ENCODE data around the gene BATF.

BATF gene

GRCh38 chr14:75522983-75523318 lies 682 bp downstream of the BATF start:
- no peak for TF ChIP-seq CTCF (conservative IDR thresholded peaks at IDR 0.05; ENCODE audit: low read depth, low read length)
- no peak overlapping the region for H3K4me3 ChIP-seq (ENCODE audit: low read length)
- no peak for DNase-seq (ENCODE audit: low read depth)

DNA sequence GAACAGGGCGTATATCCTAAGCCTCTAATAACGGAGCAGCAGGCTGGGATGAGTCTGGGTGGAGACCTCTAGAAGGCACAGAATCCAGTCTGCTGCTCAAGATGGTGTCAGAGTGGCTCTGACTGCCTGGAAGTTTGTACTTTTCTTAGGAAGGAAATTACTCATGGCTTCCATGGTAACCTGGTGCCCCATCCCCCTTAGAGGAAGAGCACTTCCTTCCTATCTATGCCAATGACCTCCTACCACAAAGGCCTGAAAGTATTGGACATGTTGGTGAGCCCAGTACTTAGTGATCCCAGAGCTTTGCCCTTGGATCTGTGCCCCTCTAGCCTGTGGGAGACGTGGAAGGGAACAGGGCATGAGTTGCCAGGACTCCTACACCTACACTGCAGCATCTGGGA lies 1.5 kb downstream of the BATF start:
- no peak for DNase-seq (ENCODE audit: low read depth)
- no peak for TF ChIP-seq CTCF (conservative IDR thresholded peaks at IDR 0.05; ENCODE audit: low read depth, low read length)
- H3K4me3 ChIP-seq (ENCODE audit: low read length) = no peak overlapping the region

DNA sequence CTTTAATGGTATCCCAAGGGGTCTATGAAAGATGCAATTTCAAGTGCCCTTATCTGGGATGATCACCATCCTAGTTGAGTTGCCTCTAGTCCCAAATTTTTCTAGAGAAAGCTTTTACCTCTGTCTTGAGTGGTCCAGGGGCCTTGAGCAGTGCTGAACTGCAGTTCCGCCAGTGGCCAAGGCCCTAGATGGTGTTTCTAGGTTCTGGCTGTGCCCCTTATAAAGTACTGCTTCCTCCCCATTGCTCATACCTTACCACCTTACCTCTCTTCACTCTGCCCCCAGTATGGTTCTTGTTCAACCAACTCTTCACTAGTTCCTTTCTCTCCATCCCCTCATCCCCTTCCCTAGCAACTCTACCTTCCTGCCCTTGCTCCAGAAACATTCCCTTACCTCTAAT lies 3.7 kb downstream of the BATF start:
- no peak overlapping the region for H3K4me3 ChIP-seq (ENCODE audit: low read length)
- no peak for TF ChIP-seq CTCF (conservative IDR thresholded peaks at IDR 0.05; ENCODE audit: low read depth, low read length)
- no peak for DNase-seq (ENCODE audit: low read depth)

DNA sequence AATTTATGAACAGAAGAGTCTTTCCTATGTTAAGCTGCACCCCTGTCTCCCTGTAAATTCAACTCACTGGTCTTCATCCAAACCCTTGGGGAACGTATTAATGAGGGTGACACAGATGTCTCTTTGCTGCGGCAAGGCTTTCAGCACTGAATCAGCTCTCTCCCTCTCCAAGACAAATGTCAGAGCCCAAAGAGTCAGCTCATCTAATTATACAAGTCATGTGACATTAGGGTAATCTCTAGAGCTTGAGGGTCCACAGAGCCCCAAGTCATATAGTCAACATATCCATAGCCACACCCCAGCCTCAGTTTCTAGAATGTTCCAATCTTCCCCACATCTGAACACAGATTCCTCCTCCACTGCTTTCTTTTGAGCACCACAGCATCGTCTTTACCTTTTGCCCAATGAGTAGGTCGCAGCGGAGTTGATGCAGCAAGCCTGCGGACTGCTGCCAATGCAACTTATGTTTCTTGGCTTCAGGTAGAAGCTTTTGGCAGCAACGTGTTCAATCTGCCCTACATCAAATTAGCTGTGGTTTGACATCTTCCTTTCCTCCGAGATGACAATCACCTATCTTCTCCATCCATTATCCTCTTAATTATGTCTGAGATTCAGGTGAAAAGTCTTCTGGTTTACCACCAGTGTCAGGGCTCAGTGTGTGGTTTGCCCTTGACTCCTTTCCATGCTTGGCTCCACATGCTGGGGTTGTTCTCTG lies 5.3 kb downstream of the BATF start:
- H3K4me3 ChIP-seq (ENCODE audit: low read length) = no peak overlapping the region
- TF ChIP-seq CTCF (conservative IDR thresholded peaks at IDR 0.05; ENCODE audit: low read depth, low read length) = no peak
- no peak for DNase-seq (ENCODE audit: low read depth)

DNA sequence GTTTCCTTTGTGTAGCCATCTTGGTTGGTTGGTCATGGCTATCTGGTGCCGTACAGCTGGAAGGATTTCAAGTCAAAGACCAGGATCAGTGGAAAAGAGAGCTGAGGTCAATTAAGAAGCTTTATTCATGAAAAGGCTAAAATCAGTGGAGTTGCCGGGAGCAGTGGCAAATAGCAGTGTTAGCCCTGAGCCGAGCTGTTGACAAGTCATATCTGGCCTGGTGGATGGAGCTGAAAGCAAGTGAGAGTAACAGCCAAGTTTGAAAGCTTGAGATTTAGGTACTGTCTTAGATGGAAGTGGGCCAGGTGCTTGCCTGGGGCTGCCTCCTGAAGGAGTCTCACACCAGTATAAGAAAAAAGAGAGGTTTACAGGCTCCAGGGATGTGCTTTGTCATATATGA lies 9.0 kb downstream of the BATF start:
- no peak for TF ChIP-seq CTCF (conservative IDR thresholded peaks at IDR 0.05; ENCODE audit: low read depth, low read length)
- no peak overlapping the region for H3K4me3 ChIP-seq (ENCODE audit: low read length)
- no peak for DNase-seq (ENCODE audit: low read depth)

DNA sequence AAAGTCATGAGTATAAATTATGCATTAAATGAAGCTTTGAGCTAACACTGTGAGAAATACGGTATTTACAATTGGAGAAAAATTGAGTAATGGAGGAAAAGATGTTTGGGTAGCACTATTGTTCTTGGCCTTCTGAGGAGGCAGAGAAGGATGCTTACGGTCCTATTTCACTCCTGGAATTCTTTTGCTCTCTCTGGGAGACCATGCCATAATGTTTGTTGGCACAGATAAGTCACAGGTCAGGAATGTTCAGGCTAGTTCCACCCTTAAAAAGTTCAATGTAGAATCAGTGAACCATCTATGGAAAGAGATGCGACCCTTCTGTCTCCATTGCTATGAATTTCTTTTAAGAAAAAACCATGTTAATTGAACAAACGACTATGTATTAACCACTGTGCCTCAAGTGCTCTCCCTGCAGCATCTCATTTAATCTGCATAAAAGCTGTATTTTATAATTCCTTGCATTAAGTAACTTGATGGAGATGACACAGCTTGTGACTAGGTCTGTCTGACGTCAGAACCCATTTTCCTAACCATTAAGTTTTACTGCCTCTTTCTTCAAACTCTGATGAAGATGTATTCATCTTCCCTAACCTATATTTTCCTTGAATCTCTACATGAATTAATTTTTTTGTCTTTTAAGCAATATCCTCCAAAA lies 9.5 kb downstream of the BATF start:
- TF ChIP-seq CTCF (conservative IDR thresholded peaks at IDR 0.05; ENCODE audit: low read depth, low read length) = no peak
- DNase-seq (ENCODE audit: low read depth) = no peak

More for the DNA sequence above, 9.5 kb downstream of the BATF start:
- H3K4me3 ChIP-seq (ENCODE audit: low read length) = no peak overlapping the region

Measured in retinal pigment epithelial cell (primary cell).